ENCODE measurements around the gene EVI5. TPM values are rescaled to one million over a fixed set of nuclear protein-coding genes. Genes with fewer than 3 reads are reported as not detected.

EVI5 gene
- total RNA-seq, 1 donor from 2014 or later = 29.7 TPM

GRCh38 chr1:92805216-92805615 lies 20.3 kb upstream of the EVI5 start:
- Histone ChIP-seq H3K36me3 (no peaks in the 10 kb centered on the region), H3K27ac (no peak overlapping the region), H3K27me3 (no peaks in the 10 kb centered on the region), H3K4me1 (peaks cover 7% of the 10 kb centered on the region), H3K9me3 (no peaks in the 10 kb centered on the region), H3K4me3 (no peak overlapping the region)
- TF ChIP-seq POLR2A (IDR thresholded peaks at IDR 0.05) (no peak), POLR2AphosphoS5 (IDR thresholded peaks at IDR 0.05; ENCODE audit: insufficient read depth in 1 of 2, low read depth in 1 of 2) (no peak)
- DNase-seq (ENCODE audit: extremely low spot score in 2 of 2) = no peak
- intact Hi-C loops (cut with DNase I) = no loop called here

DNA sequence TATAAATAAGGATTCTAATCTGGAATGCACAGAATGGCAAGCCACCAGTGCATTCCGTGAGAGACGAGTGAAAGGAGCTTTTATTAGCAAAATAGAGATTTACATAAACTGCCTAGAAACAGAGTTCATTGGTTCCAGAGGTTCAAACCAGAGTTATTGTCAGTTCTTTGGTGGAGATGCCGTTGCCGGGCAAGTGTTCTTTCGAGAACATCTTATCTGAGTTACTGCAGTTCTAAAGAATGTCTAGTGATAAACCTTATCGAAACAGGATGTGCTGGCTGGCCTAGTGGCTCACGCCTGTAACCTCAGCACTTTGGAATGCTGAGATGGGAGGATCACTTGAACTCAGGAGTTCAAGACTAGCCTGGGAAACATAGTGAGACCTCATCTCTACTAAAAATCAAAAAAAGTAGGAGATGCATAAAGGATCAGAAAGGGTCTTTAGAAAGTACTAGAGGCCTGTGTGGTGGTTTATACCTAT lies 19.9 kb upstream of the EVI5 start:
- Histone ChIP-seq H3K27me3 (no peaks in the 10 kb centered on the region), H3K9me3 (no peaks in the 10 kb centered on the region), H3K4me3 (no peak overlapping the region), H3K4me1 (peaks cover 7% of the 10 kb centered on the region), H3K36me3 (no peaks in the 10 kb centered on the region), H3K27ac (no peak overlapping the region)
- TF ChIP-seq POLR2A (IDR thresholded peaks at IDR 0.05) = no peak
- no peak for TF ChIP-seq CTCF (IDR thresholded peaks at IDR 0.05)
- TF ChIP-seq POLR2AphosphoS5 (IDR thresholded peaks at IDR 0.05; ENCODE audit: insufficient read depth in 1 of 2, low read depth in 1 of 2) = no peak
- no peak for DNase-seq (ENCODE audit: extremely low spot score in 2 of 2)
- intact Hi-C loops (cut with DNase I) = no loop called here

GRCh38 chr1:92803140-92803887 lies 18.4 kb upstream of the EVI5 start:
- TF ChIP-seq POLR2AphosphoS5 (IDR thresholded peaks at IDR 0.05; ENCODE audit: insufficient read depth in 1 of 2, low read depth in 1 of 2) (no peak), POLR2A (IDR thresholded peaks at IDR 0.05) (no peak), CTCF (IDR thresholded peaks at IDR 0.05) (no peak)
- intact Hi-C loops (cut with DNase I) = no loop called here
- no peaks in the 10 kb centered on the region for H3K9me3 ChIP-seq

DNA sequence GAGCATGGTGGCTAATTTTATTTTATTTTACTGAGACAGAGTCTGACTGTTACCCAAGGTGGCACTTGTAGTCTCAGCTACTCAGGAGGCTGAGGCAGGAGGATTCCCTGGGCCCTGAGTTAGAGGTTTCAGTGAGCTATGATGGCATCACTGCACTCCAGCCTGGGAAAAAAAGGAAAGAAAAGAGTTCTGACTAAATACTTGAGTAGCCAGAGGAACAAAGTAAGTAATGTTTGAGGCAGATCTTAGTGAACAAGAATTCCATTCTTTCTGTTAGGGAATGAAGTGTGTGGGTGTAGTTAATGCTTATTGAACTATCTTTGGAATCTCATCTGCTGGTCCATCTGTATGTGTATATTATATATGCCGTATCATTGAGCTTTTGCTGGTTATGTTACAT lies 13.1 kb upstream of the EVI5 start:
- TF ChIP-seq POLR2A (IDR thresholded peaks at IDR 0.05) = no peak
- no peak for TF ChIP-seq CTCF (IDR thresholded peaks at IDR 0.05)
- TF ChIP-seq POLR2AphosphoS5 (IDR thresholded peaks at IDR 0.05; ENCODE audit: insufficient read depth in 1 of 2, low read depth in 1 of 2) = no peak
- Histone ChIP-seq H3K36me3 (no peaks in the 10 kb centered on the region), H3K9me3 (no peaks in the 10 kb centered on the region), H3K27me3 (no peaks in the 10 kb centered on the region), H3K4me1 (no peaks in the 10 kb centered on the region), H3K4me3 (no peak overlapping the region), H3K27ac (no peak overlapping the region)
- no peak for DNase-seq (ENCODE audit: extremely low spot score in 2 of 2)
- intact Hi-C loops (cut with DNase I) = no loop called here

More at GRCh38 chr1:92803140-92803887, 18.4 kb upstream of the EVI5 start:
- Histone ChIP-seq H3K4me1 (peaks cover 7% of the 10 kb centered on the region), H3K4me3 (no peak overlapping the region), H3K27ac (no peak overlapping the region), H3K27me3 (no peaks in the 10 kb centered on the region), H3K36me3 (no peaks in the 10 kb centered on the region)
- no peak for DNase-seq (ENCODE audit: extremely low spot score in 2 of 2)

DNA sequence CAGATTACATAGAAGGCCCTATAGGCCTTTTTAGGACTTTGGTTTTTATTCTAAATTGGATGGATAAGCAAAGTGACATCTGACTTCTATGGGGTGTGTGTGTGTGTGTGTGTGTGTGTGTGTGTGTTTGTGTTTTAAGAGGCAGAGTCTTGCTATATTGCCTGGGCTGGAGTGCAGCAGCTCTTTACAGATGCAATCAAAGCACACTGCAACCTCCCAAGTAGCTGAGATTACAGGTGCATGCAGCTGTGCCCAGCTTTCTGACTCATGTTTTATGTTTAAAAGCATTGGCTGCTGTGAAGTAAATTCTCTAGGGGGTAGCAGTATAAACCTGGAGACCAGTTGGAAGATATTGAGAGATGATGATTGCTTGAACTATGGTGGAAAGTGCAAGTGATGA lies 12.4 kb upstream of the EVI5 start:
- no peak overlapping the region for H3K27ac ChIP-seq
- intact Hi-C loops (cut with DNase I) = no loop called here
- TF ChIP-seq CTCF (IDR thresholded peaks at IDR 0.05) = no peak
- no peak for TF ChIP-seq POLR2A (IDR thresholded peaks at IDR 0.05)
- TF ChIP-seq POLR2AphosphoS5 (IDR thresholded peaks at IDR 0.05; ENCODE audit: insufficient read depth in 1 of 2, low read depth in 1 of 2) = no peak
- H3K9me3 ChIP-seq = no peaks in the 10 kb centered on the region
- no peak overlapping the region for H3K4me3 ChIP-seq
- H3K36me3 ChIP-seq = no peaks in the 10 kb centered on the region
- no peak for DNase-seq (ENCODE audit: extremely low spot score in 2 of 2)
- H3K27me3 ChIP-seq = no peaks in the 10 kb centered on the region
- no peaks in the 10 kb centered on the region for H3K4me1 ChIP-seq
